Epithelial cell of proximal tubule (primary cell): ENCODE measurements around the gene NAGS. TPM values are rescaled to one million over a fixed set of nuclear protein-coding genes. Genes with fewer than 3 reads are reported as not detected.

Experiments used
- DNase-seq: peaks from one replicate; pipeline ENCODE4 v3.0.0-alpha.2; 2011; ENCODE audit warnings: low read depth
- H3K4me3 ChIP-seq: 2 replicates; pipeline ENCODE4 v1.5.1; 2011; ENCODE audit warnings: low read depth, mild to moderate bottlenecking, low read length
- CTCF ChIP-seq: conservative IDR thresholded peaks from 2 replicates; pipeline ENCODE4 v1.5.1; 2012; ENCODE audit warnings: low read depth, mild to moderate bottlenecking, low read length
- total RNA-seq: library from RNA; depleted of rRNA; stranded (reverse); fragments of >200 nt; gene quantifications from 2 replicates; pipeline ENCODE4 v1.2.3, GENCODE V29; 2015

NAGS gene
- total RNA-seq, 1 donor from 2014 or later, result 14.1 TPM

GRCh38 chr17:43978078-43978477 lies 26.3 kb upstream of the NAGS start:
- TF ChIP-seq CTCF, result no peak
- H3K4me3 ChIP-seq, result no peak overlapping the region
- DNase-seq, result no peak

GRCh38 chr17:43979011-43979410 lies 25.4 kb upstream of the NAGS start:
- TF ChIP-seq CTCF, result no peak
- DNase-seq, result no peak
- no peak overlapping the region for H3K4me3 ChIP-seq

- no peak overlapping the region for H3K4me3 ChIP-seq
- DNase-seq, result no peak
- TF ChIP-seq CTCF, result no peak
Observed at GRCh38 chr17:43979671-43980070, 24.8 kb upstream of the NAGS start.

- H3K4me3 ChIP-seq, result no peak overlapping the region
- DNase-seq, result no peak
- no peak for TF ChIP-seq CTCF
Observed at GRCh38 chr17:43982171-43982570, 22.3 kb upstream of the NAGS start.

GRCh38 chr17:43983196-43983514 lies 21.3 kb upstream of the NAGS start:
- no peak for DNase-seq
- H3K4me3 ChIP-seq, result peak overlapping the region; percentile 49
- TF ChIP-seq CTCF, result no peak

- no peak for DNase-seq
- peak; percentile 41 for TF ChIP-seq CTCF
- H3K4me3 ChIP-seq, result peak overlapping the region; percentile 49
Observed at GRCh38 chr17:43983515-43984411, 20.7 kb upstream of the NAGS start.

- no peak overlapping the region for H3K4me3 ChIP-seq
- no peak for DNase-seq
- no peak for TF ChIP-seq CTCF
Observed at GRCh38 chr17:43984521-43984920, 19.9 kb upstream of the NAGS start.
